ES-I3 (cell line): ENCODE results near the gene PSMD11.
"Not testable (repeated sequence)": the region's sequence is repeated elsewhere in the genome, so short reads cannot be mapped to it uniquely, and the experiment has no call there.

ENCODE experiments used
- H3K36me3 ChIP-seq: 2 replicates; pipeline ENCODE4 v1.6.1; 2013; ENCODE audit warnings: mild to moderate bottlenecking, low read length, control low read depth, moderate library complexity; ENCODE audit not compliant: insufficient read depth
- H3K4me1 ChIP-seq: 2 replicates; pipeline ENCODE4 v1.6.1; 2013; ENCODE audit warnings: mild to moderate bottlenecking, control low read depth, low read length; ENCODE audit not compliant: insufficient read depth
- H3K9ac ChIP-seq: 2 replicates; pipeline ENCODE4 v1.6.1; 2013; ENCODE audit warnings: low read depth, mild to moderate bottlenecking, low read length, moderate library complexity
- H3K9me3 ChIP-seq: 2 replicates; pipeline ENCODE4 v1.6.1; 2013; ENCODE audit warnings: mild to moderate bottlenecking, low read length, moderate library complexity; ENCODE audit not compliant: control insufficient read depth, insufficient read depth

Gene PSMD11

GRCh38 chr17:32444301-32445073 lies at the start of gene PSMD11:
TSS of gene PSMD11 (plus strand) at chr17:32444510. CDS start at chr17:32444524, 14 bp downstream.
- H3K4me1 ChIP-seq = peaks cover 5% of the 10 kb centered on the region; the same call in 1 of the 2 replicates
- peak within 1 kb of the TSS; percentile 100 for H3K9ac ChIP-seq
- no peaks in the 10 kb centered on the region for H3K9me3 ChIP-seq
- peaks cover 12% of the 10 kb centered on the region; the same call in 1 of the 2 replicates for H3K36me3 ChIP-seq

DNA sequence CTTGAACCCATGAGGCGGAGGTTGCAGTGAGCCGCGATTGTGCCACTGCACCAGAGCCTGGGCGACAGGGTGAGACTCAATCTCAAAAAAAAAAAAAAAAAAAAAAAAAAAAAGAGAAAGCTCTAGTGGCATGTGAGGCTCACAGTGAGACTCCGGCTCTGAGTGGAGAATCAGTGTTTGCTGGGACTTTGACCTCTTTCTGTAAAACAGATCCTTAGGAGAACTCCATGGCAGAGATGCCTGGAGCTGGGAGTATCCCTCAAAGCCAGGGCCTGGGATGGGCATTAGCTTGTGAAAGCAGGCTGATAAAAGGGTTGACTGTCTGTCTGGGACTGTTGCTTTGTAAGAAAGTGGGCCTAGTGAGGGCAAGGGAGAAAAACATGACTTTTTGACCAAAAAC lies 48.0 kb upstream of the PSMD11 start:
- Histone ChIP-seq H3K9ac (no peak overlapping the region), H3K9me3 (no peaks in the 10 kb centered on the region), H3K4me1 (no peaks in the 10 kb centered on the region), H3K36me3 (no peaks in the 10 kb centered on the region)

DNA sequence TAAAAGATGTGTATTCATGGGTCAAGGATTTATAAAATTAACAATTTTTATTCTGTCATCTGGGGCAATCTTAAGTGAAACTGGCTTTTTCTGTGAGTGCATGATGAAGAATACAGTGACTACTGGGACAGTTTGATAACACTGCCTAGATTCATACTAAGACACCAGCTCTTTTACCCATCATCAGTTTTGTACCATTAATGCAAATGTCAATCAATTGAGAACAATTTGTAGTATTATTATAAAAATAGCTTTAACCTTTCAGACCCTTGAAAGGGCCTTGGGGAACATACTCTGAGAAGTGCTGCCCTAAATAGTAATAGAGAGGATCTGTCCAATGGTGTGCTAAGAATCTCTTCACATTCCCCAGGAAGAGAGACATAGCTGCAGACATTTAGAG lies 45.4 kb upstream of the PSMD11 start:
- no peaks in the 10 kb centered on the region for H3K36me3 ChIP-seq
- no peaks in the 10 kb centered on the region for H3K4me1 ChIP-seq
- no peaks in the 10 kb centered on the region for H3K9me3 ChIP-seq
- no peak overlapping the region for H3K9ac ChIP-seq

GRCh38 chr17:32410085-32410484 lies 34.2 kb upstream of the PSMD11 start:
- H3K9ac ChIP-seq, H3K36me3 ChIP-seq, H3K4me1 ChIP-seq: not testable (repeated sequence)

GRCh38 chr17:32426894-32427293 lies 17.4 kb upstream of the PSMD11 start:
- H3K9ac ChIP-seq = no peak overlapping the region
- H3K9me3 ChIP-seq = peaks cover 14% of the 10 kb centered on the region; the same call in 1 of the 2 replicates
- H3K36me3 ChIP-seq = no peaks in the 10 kb centered on the region
- H3K4me1 ChIP-seq = no peaks in the 10 kb centered on the region

More at GRCh38 chr17:32410085-32410484, 34.2 kb upstream of the PSMD11 start:
- H3K9me3 ChIP-seq = not testable (repeated sequence)

GRCh38 chr17:32429598-32429997 lies 14.7 kb upstream of the PSMD11 start:
- H3K9me3 ChIP-seq = peaks cover 14% of the 10 kb centered on the region; the same call in 1 of the 2 replicates

DNA sequence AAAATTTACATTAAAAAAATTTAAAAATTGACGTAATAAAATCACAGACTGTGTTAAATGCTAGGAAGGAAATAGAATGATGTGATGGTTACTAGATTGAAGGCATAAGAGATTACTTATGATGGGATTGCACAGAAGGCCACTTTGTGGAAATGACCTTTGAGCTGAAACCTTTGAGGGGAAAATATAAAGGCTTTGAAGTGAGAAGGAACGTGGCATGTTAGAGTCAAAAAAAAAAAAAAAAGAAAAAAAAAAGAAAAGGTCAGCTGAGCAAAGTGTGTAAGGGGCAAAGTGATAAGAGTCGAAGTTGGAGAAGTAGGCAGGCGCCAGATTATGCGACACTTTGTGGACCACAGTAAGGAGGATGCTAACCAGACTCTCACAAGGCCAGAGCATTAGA lies 3.6 kb upstream of the PSMD11 start:
- Histone ChIP-seq H3K4me1 (no peaks in the 10 kb centered on the region), H3K9ac (no peak overlapping the region), H3K9me3 (0 out of 2 replicates have a peak, but pooled peaks cover 2% of the 10 kb centered on the region)

More at GRCh38 chr17:32429598-32429997, 14.7 kb upstream of the PSMD11 start:
- H3K36me3 ChIP-seq = no peaks in the 10 kb centered on the region
- no peak overlapping the region for H3K9ac ChIP-seq
- H3K4me1 ChIP-seq = no peaks in the 10 kb centered on the region

GRCh38 chr17:32441886-32442285 lies 2.4 kb upstream of the PSMD11 start:
- Histone ChIP-seq H3K36me3 (0 out of 2 replicates have a peak, but pooled peaks cover 1% of the 10 kb centered on the region), H3K9ac (no peak overlapping the region), H3K4me1 (peaks cover 5% of the 10 kb centered on the region; the same call in 1 of the 2 replicates), H3K9me3 (no peaks in the 10 kb centered on the region)

More for the DNA sequence above, 3.6 kb upstream of the PSMD11 start:
- no peaks in the 10 kb centered on the region for H3K36me3 ChIP-seq

DNA sequence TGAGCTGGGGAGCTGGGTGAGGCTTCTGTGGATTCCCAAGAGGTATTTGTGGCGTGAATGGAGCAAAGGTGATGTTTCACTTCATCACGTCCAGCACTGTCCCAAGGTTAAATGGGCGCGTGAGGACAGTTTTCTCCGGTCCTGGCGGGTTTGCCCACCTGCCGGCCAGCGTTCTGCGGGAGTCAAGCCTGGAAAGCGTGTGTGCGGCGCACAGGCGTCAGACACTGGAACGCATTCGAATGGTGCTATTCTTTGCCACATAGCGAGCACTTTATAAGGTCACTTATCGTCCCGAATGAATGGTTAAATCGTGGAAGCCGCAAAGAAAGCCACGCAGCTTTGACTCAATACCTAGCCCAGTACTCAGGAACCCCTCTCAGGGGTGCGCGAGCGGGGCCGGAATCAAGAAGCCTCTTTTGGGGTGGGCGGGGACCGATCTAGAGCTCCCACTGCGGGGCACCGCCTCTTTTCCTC lies 446 bp upstream of the PSMD11 start:
- H3K4me1 ChIP-seq = peaks cover 5% of the 10 kb centered on the region; the same call in 1 of the 2 replicates
- H3K9ac ChIP-seq = peak overlapping the region; percentile 100; the same call in 1 of the 2 replicates
- peaks cover 8% of the 10 kb centered on the region; the same call in 1 of the 2 replicates for H3K36me3 ChIP-seq
- H3K9me3 ChIP-seq = no peaks in the 10 kb centered on the region

- peaks cover 5% of the 10 kb centered on the region; the same call in 1 of the 2 replicates for H3K4me1 ChIP-seq
- peak overlapping the region; percentile 100 for H3K9ac ChIP-seq
- H3K9me3 ChIP-seq = no peaks in the 10 kb centered on the region
- H3K36me3 ChIP-seq = peaks cover 12% of the 10 kb centered on the region; the same call in 1 of the 2 replicates
Observed at GRCh38 chr17:32445074-32445415, 735 bp downstream of the PSMD11 start.

- Histone ChIP-seq H3K9ac (peak overlapping the region; percentile 100), H3K4me1 (peaks cover 5% of the 10 kb centered on the region; the same call in 1 of the 2 replicates), H3K36me3 (peaks cover 12% of the 10 kb centered on the region; the same call in 1 of the 2 replicates)
Observed at GRCh38 chr17:32445497-32445896, 1.2 kb downstream of the PSMD11 start.

DNA sequence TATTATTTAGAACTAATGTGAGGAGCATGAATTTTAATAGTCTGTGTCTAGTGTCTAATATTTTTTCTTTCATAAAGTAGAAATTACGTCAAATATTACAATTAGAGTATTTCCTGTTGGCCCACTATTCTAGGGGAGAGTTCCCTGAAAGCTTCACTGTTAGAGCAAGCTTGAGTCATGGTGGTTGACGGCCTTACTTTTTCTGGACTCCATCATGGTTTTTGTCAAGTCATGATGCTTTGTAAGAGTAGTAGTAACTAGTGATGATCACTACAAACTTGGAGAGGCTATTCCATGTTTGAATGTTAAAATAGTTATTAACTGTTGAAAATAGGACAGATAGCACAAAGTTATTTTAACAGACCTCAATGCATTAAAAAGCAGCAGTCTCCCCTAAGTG lies 1.7 kb downstream of the PSMD11 start:
- Histone ChIP-seq H3K36me3 (peaks cover 12% of the 10 kb centered on the region; the same call in 1 of the 2 replicates), H3K9ac (peak overlapping the region; percentile 100; the same call in 1 of the 2 replicates), H3K9me3 (no peaks in the 10 kb centered on the region), H3K4me1 (peaks cover 5% of the 10 kb centered on the region; the same call in 1 of the 2 replicates)

More at GRCh38 chr17:32445497-32445896, 1.2 kb downstream of the PSMD11 start:
- H3K9me3 ChIP-seq = no peaks in the 10 kb centered on the region

GRCh38 chr17:32446949-32447348 lies 2.6 kb downstream of the PSMD11 start:
- peaks cover 5% of the 10 kb centered on the region; the same call in 1 of the 2 replicates for H3K4me1 ChIP-seq
- no peaks in the 10 kb centered on the region for H3K9me3 ChIP-seq
- H3K36me3 ChIP-seq = peaks cover 12% of the 10 kb centered on the region; the same call in 1 of the 2 replicates
- H3K9ac ChIP-seq = no peak overlapping the region

- H3K36me3 ChIP-seq = peaks cover 34% of the 10 kb centered on the region
- H3K9ac ChIP-seq = no peak overlapping the region
- H3K9me3 ChIP-seq = no peaks in the 10 kb centered on the region
- H3K4me1 ChIP-seq = peaks cover 5% of the 10 kb centered on the region; the same call in 1 of the 2 replicates
Observed at GRCh38 chr17:32449963-32450362, 5.7 kb downstream of the PSMD11 start.

DNA sequence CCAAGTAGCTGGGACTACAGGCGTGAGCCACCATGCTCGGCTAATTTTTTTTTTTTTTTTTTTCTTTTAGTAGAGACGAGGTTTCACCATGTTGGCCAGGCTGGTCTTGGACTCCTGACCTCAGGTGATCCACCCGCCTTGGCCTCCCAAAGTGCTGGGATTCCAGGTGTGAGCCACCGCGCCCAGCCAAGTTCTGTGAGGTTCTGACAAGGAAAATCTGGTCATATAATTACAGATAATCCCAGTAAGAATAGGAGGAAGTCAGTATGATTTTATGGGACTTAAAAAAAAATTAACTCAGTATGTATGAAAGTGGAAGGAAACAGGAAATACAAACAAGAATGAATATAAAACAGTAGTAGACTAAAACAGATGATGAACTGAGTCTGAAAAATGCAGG lies 6.1 kb downstream of the PSMD11 start:
- H3K9me3 ChIP-seq, H3K4me1 ChIP-seq, H3K9ac ChIP-seq: not testable (repeated sequence)
- H3K36me3 ChIP-seq = peaks cover 38% of the 10 kb centered on the region
